Bladder microvascular endothelial cell (primary cell): ENCODE results near the gene ATP6V1A. TPM values are rescaled to one million over a fixed set of nuclear protein-coding genes. Genes with fewer than 3 reads are reported as not detected.

Experiments used
- total RNA-seq: library from RNA; depleted of rRNA; stranded (reverse); fragments of >200 nt; gene quantifications from 2 replicates; pipeline ENCODE4 v1.2.3, GENCODE V29; 2014

ATP6V1A gene
- total RNA-seq: 108 and 195 TPM in 2 replicates

GRCh38 chr3:113746548-113747282 lies at the start of gene ATP6V1A:
Gene ATP6V1A, plus strand, starts transcription at chr3:113747035. Its CDS starts 31,719 bp downstream, at chr3:113778754.

GRCh38 chr3:113745756-113746547 lies 883 bp upstream of the ATP6V1A start, which contains the start of gene NAA50:
Gene NAA50, minus strand, starts transcription at chr3:113746249. Its CDS starts 300 bp downstream, at chr3:113745949.

GRCh38 chr3:113838631-113839209 lies 91.9 kb downstream of the ATP6V1A start, which contains the start of gene GRAMD1C:
Gene GRAMD1C, plus strand, starts transcription at chr3:113838788. Its CDS starts 122 bp downstream, at chr3:113838910.

Other genes with a start within 250 kb of the ATP6V1A start
- gene SPICE1, start 231.9 kb upstream of the ATP6V1A start, total RNA-seq: 4.2 and 11.9 TPM in 2 replicates
- gene SIDT1, start 214.5 kb upstream of the ATP6V1A start, total RNA-seq: not detected in 2 replicates
- gene USF3, start 50.4 kb upstream of the ATP6V1A start, total RNA-seq: 3.1 and 7.1 TPM in 2 replicates
- 166 and 189 TPM in 2 replicates for gene NAA50, start 786 bp upstream of the ATP6V1A start, total RNA-seq
- gene GRAMD1C, start 91.8 kb downstream of the ATP6V1A start, total RNA-seq: 35.0 and 43.2 TPM in 2 replicates
- gene ZDHHC23, start 201.0 kb downstream of the ATP6V1A start, total RNA-seq: 2.6 and 16.9 TPM in 2 replicates